ENCODE results near the gene COX10.
"Not testable (repeated sequence)": the region's sequence is repeated elsewhere in the genome, so short reads cannot be mapped to it uniquely, and the experiment has no call there.

COX10 gene

DNA sequence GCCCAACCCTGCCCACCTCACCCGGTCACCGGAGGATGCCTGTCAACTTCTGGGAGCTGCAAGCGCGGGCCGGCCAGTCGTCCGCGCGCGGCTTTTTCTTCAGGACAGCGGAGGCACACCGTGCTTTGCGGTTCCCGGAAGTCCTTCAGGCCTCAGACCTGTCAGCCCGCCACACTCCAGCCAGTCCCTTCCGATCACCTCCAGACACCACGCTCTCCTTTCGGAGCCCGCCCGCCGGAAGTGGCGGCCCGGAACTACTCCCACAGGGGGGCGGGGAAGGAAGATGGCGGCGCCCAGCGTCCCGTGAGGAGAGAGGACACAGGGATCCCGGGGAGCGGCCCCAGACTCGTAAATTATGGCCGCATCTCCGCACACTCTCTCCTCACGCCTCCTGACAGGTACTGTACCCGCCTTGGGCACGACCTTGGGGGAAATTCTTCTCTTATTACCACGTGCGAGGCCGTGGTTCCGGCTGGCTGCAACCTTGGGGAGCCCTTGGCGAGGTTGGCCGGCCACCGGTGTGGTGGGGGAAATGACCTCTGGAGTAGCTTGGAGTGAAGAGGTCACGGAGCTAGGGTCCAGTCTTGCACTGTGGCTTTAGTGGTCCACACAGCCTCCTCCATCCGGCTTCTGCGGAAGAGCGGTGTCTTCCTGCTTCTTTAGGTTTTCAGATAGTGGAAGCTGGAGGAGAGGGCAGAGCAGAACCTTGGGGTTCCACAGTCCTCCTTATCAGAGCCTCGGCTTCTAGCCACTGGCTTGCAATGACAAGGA is at the start of gene COX10:
Gene COX10 (plus strand): TSS at position 254 of the 771 bp plus-strand sequence. CDS start 102 bp downstream, at position 356.
- DNase-seq = peak; percentile 78

DNA sequence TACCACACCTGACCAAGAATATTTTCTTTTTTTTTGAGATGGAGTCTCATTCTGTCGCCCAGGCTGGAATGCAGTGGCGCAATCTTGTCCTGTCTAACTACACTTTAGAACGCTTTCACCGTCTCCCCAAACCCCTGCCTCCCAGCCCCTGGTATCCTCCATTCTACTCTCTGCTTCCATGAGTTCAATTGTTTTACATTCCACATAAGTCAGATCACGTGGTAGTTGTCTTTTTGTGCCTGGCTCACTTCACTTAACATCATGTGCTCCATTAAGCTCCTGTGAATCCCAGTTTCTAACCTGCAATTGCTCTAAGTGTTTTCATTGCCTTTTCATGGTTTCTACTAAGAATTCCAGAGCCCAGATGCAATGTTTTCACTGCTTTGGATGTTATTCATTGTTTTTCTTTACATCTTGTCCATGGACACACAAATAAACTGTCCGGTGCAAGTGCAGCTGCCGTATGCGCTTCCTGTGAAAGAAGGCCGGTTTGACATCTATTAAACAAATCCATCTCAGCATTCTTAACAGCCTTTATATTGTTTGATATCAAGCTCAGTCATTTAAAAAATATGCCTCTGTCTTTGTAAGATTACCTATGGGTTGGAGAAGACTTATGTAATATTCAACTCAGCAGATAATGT is 47.5 kb upstream of the COX10 start:
- DNase-seq = not testable (repeated sequence)

DNA sequence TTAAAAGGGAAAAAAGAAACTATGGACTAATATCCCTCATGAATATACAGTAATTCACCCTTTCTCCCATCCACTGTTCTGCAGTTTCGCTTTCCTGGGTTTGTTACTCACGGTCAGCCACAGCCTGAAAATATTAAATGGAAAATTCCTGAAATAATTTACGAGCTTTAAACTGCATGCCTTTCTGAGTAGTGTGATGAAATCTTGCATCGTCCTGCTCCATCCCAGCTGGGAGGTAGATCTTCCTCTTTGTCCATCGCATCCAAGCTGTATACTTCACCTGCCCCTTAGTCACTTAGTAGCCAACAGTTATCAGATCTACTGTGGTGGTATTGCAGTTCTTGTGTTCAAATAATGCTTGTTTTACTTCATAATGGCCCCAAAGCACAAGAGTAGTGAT is 39.5 kb upstream of the COX10 start:
- not testable (repeated sequence) for DNase-seq

DNA sequence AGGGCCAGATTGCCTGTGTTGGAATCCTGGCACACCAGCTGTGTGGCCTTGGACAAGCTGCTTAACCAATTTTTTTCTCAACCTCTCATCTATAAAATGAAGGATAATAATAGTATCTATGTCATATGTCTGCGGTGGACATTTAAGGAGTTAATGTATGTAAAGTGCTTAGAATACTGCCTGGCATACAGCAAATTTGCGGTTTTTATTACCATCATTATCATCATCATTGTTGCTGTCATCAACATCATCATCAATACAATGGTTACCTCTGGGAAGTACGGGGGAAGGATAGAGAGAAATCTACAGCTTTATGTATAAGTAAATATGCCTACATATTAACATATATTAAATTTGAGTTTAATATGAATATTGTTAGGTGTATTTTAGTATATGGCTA is 37.1 kb upstream of the COX10 start:
- no peak for DNase-seq

DNA sequence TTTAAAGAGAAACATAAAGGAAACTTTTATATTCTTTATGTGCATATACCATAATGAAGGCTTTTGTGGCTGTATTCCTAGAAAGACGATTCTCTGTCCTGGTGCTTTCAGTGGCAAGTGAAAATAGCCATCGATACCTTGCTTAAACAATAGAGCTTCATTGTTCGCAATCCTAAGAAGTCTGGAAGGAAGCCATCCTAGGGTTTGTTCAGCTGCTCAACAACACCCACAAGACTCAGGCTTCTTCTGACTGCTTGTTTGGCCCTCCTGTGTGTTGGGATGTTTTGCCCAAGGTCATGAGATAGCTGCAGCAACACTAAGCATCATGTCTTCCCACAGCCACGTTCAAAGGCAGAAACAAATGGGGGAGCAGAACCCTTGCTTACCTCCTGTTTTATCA is 36.1 kb upstream of the COX10 start:
- DNase-seq = no peak

DNA sequence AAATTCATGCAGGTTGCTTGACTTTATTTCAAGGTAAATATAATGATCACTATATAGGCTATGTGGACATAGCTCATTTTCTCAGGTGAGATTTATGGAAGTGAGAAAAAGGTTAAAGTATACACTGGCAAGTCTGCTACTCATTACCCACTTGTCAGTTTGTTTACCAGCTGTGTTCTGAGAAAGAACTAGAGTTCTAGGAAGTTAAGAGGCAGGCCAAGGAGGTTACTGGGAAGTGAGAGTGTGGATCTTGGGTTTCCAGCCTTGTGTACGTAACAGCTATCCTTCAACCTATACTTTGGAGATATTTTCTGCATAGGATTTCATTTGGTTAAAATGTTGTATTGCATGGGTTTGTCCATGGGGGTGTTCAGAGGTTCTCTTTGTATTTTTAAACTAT is 31.9 kb upstream of the COX10 start:
- no peak for DNase-seq

DNA sequence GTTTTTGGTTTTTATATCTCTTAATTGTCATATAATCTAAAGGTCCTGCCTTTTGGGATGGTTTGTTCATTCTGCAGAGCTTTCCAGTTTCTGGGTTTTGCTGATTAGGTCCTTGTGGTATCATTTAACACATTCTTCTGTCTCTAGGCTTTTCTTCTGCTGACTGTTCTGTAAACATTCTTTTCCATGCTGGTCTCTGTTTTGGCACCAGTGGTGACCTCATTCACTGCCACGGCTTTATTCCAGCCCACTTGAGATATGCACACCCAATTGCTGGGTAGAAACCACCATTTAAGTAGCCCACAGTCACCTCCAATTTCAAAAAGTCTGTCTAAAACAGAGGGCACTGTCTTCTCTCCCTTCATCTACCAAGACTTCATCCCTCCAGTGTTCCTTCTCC is 31.1 kb upstream of the COX10 start:
- DNase-seq = no peak

DNA sequence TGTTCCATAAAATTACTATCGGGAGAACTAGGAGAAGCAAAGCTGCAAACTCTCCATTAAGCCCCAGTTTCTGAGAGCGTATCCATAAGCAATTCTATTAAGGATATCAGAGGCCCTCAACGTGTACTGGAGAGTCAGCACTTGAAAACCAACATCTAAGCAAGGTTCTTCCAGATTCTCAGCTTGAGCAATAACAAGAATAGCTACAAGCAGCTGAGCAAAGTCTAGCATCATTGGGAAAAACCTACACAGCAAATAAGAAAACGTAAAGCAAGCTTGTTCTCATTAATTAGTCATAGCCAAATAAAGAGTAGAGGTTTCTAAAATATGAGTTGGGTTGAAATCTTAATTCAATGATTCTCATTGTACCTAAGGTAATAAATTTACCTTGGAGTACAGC is 26.9 kb upstream of the COX10 start:
- no peak for DNase-seq

DNA sequence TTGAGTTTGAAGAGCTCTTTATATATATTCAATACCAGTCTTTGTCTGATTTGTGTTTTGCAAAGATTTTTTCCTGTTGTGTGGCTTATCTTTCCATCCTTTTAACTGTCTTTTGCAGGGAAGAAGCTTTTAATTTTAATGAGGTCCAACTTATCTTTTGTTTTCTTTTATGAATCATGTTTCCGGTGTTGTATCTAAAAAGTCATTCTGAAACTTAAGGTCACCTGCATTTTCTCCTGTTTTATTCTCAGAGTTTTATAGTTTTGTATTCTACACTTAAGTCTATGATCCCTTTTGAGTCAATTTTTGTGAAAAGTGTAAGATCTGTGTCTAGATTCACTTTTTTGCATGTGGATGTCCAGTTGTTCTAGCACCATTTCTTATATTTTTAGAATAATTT is 24.6 kb upstream of the COX10 start:
- no peak for DNase-seq

DNA sequence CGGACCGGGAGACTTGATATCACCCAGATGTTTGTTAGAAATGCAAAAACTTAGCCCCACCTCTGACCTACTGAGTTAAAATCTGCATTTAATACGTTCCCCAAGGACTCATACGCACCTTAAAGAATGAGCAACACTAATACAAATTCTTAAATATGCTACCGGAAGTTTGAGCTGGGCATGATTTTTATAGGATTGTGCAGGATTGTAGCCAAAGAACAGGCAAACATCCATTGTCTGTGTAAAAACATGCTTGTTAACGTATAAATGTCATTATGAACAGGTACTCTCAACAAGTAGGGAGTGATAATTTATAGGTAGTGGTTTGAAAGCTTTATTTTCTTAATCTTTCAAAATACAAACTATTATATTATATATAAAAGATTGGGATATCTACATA is 22.3 kb upstream of the COX10 start:
- DNase-seq = no peak

DNA sequence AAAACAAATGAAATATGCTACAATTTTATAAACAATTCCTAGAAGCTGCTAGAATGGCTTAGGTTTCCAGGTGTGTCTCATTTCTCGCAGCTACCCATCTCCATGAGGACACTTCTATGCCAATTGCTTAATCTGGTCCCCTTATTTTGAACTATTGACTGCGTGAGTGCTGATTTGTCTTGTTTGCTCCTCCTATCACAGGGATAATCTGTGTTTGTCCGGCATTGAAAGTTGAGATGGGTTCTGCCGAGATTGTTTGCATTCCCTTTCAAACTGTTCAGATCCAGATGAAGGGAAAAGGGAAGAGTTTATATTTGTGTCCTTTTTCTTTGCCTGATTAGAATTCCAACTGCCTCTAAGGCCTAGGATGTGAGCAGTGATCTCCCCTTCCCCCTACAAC is 21.7 kb upstream of the COX10 start:
- DNase-seq = no peak

DNA sequence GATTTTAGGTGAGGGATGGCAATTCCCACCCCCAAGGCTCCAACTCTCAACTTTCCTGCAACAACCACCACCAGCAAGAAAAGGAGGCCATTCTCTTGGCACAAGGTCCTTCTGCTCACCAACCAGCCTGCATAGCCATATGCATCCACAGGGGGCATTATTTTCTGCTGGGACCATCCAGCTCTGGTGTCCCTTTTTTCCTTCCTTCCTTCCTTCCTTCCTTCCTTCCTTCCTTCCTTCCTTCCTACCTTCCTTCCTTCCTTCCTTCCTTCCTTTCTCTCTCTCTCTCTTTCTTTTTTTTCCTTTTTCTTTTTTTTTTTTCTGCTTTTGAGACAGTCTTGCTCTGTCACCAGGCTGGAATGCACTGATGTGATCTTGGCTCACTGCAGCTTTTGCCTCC is 21.1 kb upstream of the COX10 start:
- no peak for DNase-seq

DNA sequence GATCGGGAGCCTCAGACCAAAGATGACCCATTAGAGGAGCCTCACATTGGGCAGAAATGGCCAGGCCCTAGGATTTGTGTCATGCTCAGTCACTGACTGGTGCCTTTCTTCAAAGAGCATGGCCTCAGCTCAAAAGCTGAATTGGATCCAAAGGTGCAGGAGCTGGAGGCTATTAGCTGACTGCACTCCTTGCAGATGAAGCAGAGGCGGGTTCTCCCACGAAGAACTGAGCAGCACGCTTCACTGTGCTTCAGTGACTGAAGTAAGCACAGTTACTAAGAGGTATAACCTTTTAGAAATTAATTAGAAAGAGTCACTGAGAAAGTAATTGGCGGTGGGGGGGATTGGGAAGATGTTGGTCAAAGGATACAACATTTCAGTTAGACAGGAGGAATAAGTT is 18.7 kb upstream of the COX10 start:
- DNase-seq = no peak

DNA sequence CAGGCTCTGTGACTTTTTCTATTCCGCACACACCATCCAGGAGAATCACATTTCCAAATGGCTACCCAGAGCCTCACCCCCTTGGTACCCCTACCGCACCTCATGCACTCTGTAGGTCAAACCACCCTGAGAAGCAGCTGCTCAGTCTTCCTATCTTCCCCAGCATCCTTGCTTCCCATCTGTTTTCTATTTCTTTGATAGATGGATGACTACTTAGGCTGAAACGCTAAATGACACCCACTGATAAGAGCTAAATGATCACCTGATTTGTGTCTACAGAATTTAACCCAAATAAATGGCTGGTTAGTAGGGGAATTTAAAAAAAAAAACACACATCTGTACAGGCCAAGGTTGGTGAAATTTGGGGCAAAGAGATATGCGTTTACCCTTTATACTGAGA is 17.6 kb upstream of the COX10 start:
- no peak for DNase-seq

DNA sequence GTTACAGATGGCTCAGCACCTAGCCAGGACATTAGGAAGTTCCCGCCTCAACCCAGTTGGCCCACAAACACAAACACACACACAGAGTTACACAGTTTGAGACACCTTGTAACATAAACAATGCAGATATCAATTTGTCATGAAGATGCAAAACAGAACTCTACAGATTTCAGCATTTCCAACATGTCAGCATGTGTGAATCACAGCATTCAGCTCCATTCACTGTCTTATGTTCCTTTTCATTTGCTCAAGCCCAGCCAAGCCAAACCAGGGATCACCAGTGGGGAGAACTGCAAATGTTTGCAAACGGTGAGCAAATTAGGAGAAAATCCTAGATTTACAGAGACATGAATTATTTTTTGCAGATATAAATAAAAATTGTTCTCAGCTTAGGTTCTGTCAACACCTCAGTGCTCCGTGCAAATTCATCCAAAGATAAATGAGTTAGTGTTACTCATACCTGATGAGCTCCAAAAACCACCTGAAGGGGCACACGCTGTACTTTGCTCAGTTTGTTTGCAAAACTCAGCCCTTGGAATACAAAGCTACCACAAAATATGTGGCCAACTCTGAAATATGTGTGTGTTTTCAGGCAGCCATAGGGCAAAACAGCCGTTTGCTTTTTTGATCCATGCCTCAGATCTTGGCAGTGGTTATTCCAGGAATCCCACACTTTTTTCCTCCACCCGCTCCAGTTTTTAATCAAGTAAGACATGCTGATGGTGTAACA is 16.3 kb upstream of the COX10 start:
- DNase-seq = no peak

DNA sequence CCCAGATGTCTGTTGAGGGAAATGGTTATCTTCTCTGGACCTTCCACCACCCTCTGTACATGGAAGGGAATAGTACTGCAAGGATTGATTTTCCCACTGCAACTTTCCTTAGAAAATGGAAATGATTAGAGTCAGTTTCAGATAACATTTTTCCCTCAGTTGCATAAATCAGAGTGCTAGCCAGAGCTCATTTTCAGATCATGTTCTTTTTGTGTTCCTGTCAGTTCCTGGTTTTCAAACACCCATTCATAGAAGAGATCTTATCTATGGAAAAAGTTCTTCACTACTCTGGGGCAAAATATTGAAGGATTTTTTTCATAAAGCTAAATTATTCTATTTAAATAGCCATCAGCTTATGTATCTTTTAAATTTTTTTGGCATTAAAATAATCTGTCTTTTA is 11.7 kb upstream of the COX10 start:
- DNase-seq = no peak

DNA sequence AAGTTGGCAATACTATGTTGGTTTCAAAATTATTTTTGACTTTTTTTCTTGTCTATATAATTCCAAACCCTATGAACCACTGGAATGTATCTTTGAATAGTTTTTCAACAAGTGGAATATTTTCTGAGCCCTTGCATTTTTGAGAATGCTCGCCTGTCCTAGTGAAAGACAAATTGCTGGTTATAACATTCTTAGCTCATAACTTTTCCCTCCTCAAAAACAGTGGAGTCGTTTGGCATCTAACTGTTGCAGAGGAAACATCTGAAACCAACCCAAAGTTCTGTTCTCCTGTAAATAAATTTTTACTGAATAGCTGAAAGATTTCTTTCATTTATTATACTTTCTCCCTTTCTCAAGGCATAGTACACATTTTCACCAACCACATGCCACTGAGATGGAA is 11.3 kb upstream of the COX10 start:
- DNase-seq = no peak

DNA sequence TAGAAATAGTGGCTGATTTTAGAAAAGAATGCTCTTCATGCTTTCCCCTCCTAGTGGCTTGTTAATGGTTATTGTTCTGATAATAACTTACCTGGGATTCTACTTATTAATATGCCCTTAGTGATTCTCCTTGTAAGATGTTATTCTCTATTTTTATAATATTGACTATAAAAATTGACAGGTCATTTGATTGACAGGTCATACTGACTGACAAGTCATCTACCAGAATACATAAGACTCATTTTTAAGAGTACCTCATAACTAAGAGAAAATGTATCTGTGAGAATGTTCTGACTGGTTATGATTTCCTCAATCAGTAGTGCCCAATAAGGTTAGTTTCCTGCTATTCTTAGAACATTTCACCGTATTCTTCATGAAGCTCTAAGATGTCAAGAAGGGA is 8.6 kb upstream of the COX10 start:
- DNase-seq = no peak

DNA sequence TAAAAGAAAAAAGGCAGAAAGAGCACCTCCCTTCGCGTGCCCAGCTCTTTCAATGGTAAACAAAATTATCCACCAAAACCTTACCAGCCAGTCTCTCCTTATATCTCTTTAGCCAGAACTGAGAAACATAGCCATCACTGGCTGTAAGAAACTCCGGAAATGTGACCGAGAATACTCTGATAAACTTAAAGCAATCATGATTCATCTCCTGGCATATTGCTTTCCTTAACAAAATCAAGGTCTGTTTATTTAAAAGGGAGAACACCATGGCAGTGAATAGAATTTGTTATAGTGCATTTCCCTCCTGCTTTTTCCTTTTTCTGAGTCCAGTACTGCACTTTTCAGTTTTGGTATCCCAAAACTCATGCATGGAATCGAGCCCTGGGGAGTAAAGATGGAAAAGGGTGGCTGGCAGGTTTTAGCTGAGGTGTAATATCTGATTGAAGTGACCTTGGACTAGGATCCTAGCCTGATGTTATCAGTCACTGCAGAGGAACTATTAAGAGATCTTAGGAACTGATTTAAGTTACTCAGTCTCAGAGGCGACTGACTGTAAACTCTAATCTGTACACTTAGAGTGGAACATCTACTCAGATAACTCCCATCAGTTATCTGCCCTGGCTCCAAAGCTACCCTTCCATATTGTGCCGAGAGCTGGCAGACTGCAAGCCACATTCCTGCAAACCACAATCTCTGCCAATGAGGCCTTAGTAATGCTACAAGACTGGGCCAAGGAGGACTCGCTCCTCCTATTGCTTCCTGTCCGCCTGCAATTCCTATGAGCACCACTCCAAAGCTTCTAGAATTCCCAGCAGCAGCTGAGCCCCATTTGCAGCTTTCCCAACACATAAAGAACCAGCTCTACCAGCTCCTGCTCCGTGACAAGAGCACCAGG is 7.4 kb upstream of the COX10 start:
- no peak for DNase-seq

DNA sequence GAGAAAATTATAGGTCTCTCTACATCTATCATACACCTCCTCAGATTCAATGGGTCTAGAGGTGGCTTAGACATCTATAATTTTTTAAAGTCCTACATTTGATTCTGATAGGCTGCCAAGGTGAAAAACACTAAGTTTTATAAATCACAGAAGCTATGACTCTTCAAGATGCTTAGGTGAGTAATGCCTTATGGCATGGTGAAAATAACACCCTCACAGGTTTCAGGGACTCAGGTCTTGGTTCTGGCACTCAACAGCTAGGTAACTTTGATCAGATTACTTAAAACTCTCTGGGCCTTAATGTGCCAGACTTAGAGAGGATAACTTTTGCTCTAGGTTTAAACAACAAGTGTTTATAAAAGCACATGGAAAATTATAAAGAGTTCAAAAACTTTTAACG is 2.0 kb upstream of the COX10 start:
- no peak for DNase-seq

DNA sequence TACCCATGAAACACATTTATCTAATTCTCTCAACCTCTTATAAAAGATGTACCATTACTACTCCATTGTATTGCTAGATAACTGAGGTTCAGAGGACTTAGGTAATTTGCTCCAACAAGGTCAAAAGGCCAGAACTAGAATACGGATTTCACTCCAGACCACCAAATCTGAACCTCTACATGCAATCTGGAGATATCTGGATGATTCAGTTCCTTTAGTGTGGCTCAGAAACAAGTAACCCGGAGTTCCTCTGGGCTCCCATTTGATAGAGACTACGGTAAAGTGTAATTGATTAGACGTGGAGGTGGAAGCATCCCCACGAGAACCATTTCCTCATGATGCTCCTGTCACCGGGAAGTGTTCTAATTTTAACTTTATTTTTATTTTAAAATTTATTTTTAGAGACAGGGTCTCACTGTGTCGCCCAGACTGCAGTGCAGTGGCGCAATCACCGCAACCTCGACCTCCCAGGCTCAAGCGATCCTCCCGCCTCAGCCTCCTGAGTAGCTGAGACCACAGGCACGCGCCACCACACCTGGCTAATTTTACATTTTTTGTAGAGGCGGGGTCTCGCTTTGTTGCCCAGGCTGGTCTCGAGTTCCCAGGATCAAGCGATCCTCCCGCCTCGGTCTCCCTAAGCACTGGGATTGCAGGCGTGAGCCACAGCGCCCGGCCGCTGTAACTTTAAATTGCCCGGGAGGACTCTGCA is 608 bp upstream of the COX10 start:
- DNase-seq = no peak

DNA sequence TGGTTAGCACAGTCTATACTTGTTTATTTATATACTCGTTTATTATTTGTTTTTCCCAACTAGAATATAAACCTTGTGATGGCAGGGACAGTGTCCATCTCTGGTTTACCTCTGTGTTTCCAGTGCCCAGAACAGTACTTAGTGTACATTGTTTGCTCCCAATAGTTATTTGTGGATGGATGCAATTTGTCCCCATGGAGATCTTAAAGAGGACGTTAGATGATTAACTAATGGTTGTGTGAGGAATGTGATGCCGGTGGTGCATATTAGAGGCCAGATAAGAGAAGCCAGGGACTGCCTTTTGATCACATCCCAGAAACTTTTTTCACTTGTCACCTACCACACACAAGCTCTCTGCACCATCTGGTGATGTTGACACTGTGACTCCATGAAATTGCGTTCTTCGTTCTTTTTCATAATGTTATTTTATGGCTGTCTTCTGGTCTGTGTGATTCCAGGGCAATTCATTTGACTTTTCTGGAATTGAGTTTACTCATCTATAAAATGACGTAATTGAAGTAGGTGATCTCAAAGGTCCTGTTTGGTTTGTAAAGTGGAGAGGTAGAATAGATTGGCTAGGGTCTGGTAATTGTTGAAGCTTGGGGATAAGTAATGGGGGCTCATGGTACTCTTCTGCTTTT is 1.2 kb downstream of the COX10 start:
- DNase-seq = no peak

Data from NCI-H1092 treated with DMSO at 0.1 percent for 48 hours (cell line).